HTERT RPE-1 (cell line): Measurements from ENCODE around the gene ENDOV.

ENCODE experiments used
- in situ Hi-C: fragments of 300-500 bp; cut with MboI; formaldehyde crosslinking; loops from 4 replicates; pipeline ENCODE4 v1.14.3; 2020; ENCODE audit warnings: low sequenced_read_pairs

The ENDOV gene

DNA sequence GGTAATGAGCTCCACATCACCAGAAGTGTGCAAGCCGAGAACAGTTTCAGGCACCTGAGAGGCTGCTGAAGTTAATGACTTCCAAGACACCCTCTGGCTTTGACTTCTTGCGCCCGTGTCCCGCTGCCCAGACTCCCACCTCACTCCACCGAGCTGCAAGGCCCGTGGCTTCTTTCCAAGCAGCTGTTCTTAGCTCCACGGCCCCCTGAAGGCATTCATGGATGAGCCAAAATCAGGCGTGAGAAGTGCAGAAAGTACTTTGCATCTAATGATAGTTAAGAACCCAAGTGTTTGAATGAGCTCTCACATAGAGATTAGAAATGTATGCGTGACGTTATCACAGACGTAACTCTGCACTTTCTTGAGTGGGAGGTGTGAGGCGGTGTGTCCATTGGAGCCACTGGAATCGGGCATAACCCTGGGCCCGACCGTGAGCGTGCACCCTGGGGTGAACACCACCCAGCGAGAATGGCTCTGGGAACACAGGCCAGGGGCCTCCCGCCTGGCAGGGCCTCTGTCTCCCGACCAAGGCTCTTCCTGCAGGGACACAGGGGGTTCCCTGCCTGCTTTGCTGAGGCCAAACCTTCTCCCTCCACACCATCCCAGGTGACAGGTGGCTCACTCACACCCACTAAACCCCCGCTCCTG is 50.5 kb downstream of the ENDOV start:
- in situ Hi-C loops = no loop called here

DNA sequence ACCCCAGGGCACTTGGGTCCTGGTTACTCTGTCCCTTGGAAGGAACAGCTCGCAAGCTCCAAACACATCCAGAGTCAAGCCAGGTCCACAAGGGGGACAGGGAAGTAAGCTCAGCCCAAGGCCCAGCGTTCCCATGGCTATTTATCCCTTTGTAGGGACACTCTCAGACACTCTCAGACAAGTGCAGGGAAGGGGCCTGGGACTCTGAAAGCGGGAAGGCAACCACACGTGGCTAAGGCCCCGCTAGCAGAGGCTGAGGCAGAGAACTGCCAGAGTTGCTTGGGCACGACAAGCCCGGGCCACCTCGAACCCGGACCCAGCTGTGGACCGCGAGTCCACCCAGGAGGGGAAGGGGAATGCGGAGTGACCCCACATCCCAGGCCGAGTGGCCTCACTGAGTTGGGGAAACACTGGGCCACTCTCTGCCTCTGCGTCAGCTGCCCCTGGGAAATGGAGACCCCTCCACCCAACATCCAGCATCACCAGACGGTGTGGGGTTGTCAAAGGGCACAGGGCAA is 51.3 kb downstream of the ENDOV start:
- in situ Hi-C loops = no loop called here

- in situ Hi-C loops = no loop called here
Observed at GRCh38 chr17:80468242-80468641, 53.3 kb downstream of the ENDOV start.

GRCh38 chr17:80468781-80469493 is 54.0 kb downstream of the ENDOV start:
- in situ Hi-C loops = no loop called here

- in situ Hi-C loops = no loop called here
Observed at GRCh38 chr17:80469667-80470066, 54.7 kb downstream of the ENDOV start.

DNA sequence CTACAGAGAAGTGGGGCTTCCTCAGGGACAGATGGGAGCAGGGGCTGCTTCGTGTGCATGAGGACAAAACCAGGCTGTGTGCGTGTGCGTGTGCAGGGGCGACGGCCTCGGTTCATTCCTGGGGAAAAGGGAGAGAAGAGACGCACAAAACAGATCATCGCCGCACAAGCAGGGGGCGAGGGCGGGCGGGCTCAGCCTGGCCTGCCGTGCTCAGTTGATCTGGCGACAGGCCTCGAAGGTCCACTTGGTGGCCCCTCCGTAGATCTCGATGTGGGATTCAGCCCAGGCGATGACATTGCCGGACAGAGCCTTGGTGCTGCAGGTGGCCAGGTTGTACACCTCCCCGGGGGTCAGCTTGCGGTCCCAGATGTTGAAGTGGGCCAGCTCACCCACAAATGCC is 55.6 kb downstream of the ENDOV start:
- in situ Hi-C loops = no loop called here

DNA sequence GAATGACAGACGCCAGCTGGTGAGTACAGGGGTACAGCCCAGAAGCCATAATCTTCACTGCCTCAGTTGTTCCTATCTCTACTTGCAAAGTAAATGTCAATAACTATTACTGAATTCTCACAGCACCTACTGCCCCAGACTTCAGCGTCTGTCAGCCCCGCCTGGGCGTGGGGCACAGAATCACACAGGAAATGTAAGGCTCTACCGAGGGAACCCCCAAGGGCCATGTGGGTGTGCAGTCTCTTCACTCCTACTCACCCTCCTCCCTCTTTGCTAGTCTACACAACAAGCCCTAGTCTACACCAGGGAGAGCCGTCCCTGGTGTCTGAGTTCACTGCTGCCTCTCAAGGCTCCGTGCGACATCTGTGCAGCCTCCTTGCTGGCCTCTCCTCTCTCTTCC is 57.0 kb downstream of the ENDOV start:
- in situ Hi-C loops = no loop called here

- in situ Hi-C loops = no loop called here
Observed at GRCh38 chr17:80472996-80473395, 58.0 kb downstream of the ENDOV start.

DNA sequence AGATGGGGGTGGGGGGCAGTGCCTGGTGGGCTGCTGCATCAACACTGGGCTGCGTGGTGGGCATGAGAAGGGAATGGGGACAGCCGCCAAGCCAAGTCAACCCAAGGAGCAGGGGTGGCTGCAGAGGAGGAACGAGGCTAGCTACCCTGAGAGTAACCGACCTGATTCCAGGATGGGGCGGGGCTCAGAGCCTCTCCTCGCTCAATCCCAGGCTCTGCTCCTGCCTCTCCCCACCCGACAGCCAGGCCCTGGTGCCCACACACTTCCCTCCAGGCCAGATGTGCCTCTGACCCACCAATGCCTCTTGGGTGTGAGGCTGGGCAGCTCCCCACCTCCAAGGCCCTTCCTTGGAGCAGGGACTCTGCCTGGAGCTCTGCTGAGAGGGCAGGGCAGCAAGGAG is 58.7 kb downstream of the ENDOV start:
- in situ Hi-C loops = no loop called here

- in situ Hi-C loops = no loop called here
Observed at GRCh38 chr17:80474231-80474960, 59.4 kb downstream of the ENDOV start.

- in situ Hi-C loops = no loop called here
Observed at GRCh38 chr17:80474961-80475909, 60.3 kb downstream of the ENDOV start.

- in situ Hi-C loops = no loop called here
Observed at GRCh38 chr17:80475910-80476876, 61.2 kb downstream of the ENDOV start, which contains the start of gene NPTX1. TSS of gene NPTX1 (minus strand) at chr17:80476607. CDS start at chr17:80476446, 161 bp downstream.

- in situ Hi-C loops = no loop called here
Observed at GRCh38 chr17:80476877-80477646, 62.1 kb downstream of the ENDOV start.

DNA sequence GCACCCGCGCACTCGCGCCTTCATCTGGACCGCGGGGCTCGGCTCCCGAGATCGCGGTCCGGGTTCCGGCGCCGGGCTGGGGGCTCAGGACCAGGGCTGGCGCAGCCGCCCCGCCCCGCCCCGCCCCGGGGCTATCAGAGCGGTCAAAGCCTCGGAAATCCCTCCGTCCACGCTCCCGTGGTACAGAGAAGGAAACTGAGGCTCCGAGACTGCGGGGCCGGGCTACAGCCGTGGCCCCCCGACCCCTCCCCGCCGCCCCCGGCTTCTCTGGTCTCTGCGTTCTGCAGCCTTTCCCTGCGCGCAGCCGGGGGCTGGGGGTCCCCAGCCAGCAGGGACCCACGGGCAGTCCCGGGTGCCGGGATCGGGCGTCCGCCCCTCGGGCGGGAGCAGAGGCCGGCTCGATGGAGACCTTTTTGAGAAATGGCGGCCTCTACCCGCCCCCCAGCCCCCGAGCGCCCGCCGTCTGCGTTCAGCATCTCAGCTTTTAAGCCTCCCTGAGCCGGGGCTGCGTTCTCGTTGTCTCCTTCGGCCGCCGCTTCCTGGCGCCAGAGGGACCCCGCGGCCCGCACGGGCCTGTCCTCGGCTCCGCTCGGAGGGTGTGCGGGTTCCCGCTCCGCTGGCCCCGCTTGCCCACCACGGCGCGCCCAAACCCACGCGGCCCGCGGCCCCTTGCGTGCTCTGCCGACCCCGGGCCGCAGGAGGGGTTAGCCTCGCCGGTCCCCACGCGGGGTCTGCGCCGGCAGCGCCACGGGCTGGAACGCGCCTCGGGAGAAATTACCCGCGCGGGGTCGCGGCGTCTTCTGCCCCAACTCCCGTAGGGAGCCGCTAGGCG is 62.9 kb downstream of the ENDOV start:
- in situ Hi-C loops = no loop called here

GRCh38 chr17:80478487-80479245 is 63.7 kb downstream of the ENDOV start:
- in situ Hi-C loops = no loop called here

DNA sequence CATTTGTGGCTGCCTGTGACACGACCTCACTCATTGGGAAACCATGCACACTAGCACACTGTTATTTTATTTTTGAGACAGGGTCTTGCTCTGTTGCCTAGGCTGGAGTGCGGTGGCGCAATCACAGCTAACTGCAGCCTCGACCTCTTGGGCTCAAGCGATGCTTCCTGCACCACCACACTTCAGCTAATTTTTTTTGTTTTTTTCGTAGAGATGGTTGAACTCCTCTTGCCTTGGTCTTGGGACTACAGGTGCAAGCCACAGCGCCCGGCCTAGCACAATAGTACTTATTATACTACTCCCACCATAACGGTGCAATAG is 64.2 kb downstream of the ENDOV start:
- in situ Hi-C loops = no loop called here

GRCh38 chr17:80480248-80480647 is 65.3 kb downstream of the ENDOV start:
- in situ Hi-C loops = no loop called here
